Measurements from ENCODE around the gene PRKAG2.

- TF ChIP-seq POLR2A (IDR thresholded peaks at IDR 0.05; ENCODE audit: low read depth, low read length) (no peak), POU2F2 (IDR thresholded peaks at IDR 0.05; ENCODE audit: low read depth, low read length) (no peak), SPI1 (IDR thresholded peaks at IDR 0.05; ENCODE audit: low read depth, low read length) (no peak), POLR2AphosphoS5 (IDR thresholded peaks at IDR 0.05; ENCODE audit: low read depth, low read length) (no peak)
Measured at GRCh38 chr7:151694828-151695580, 181.9 kb downstream of the PRKAG2 start.

All from GM12891 (cell line).